ENCODE results near the gene HTR7. TPM values are rescaled to one million over a fixed set of nuclear protein-coding genes. Genes with fewer than 3 reads are reported as not detected.

The HTR7 gene
- total RNA-seq, 1 donor from 2014 or later = 2.3 TPM

GRCh38 chr10:90866050-90866598 is 8.3 kb upstream of the HTR7 start:
- Mint-ChIP-seq H3K4me3 (no peak overlapping the region), H3K27ac (no peak overlapping the region), H3K36me3 (no peaks in the 10 kb centered on the region), H3K27me3 (peaks cover 72% of the 10 kb centered on the region), H3K9me3 (no peaks in the 10 kb centered on the region), H3K4me1 (ENCODE audit: unreplicated experiment) (peaks cover 4% of the 10 kb centered on the region)
- DNase-seq (ENCODE audit: extremely low spot score, unreplicated experiment) = no peak
- no peak for TF ChIP-seq CTCF (conservative IDR thresholded peaks at IDR 0.05)

- DNase-seq (ENCODE audit: extremely low spot score, unreplicated experiment) = no peak
- Mint-ChIP-seq H3K36me3 (no peaks in the 10 kb centered on the region), H3K9me3 (no peaks in the 10 kb centered on the region), H3K27ac (no peak overlapping the region), H3K4me1 (ENCODE audit: unreplicated experiment) (no peaks in the 10 kb centered on the region), H3K27me3 (peaks cover 73% of the 10 kb centered on the region), H3K4me3 (no peak overlapping the region)
- peak; percentile 56 for TF ChIP-seq CTCF (conservative IDR thresholded peaks at IDR 0.05)
Measured at GRCh38 chr10:90865401-90865800, 7.6 kb upstream of the HTR7 start.

GRCh38 chr10:90862908-90863514 is 5.2 kb upstream of the HTR7 start:
- Mint-ChIP-seq H3K27me3 (peaks cover 79% of the 10 kb centered on the region), H3K9me3 (no peaks in the 10 kb centered on the region), H3K27ac (no peak overlapping the region), H3K36me3 (no peaks in the 10 kb centered on the region), H3K4me1 (ENCODE audit: unreplicated experiment) (peaks cover 4% of the 10 kb centered on the region), H3K4me3 (no peak overlapping the region)
- peak; percentile 87 for TF ChIP-seq CTCF (conservative IDR thresholded peaks at IDR 0.05)
- DNase-seq (ENCODE audit: extremely low spot score, unreplicated experiment) = no peak

- H3K27ac Mint-ChIP-seq = no peak overlapping the region
- no peak for TF ChIP-seq CTCF (conservative IDR thresholded peaks at IDR 0.05)
- peaks cover 76% of the 10 kb centered on the region for H3K27me3 Mint-ChIP-seq
- H3K9me3 Mint-ChIP-seq = no peaks in the 10 kb centered on the region
- DNase-seq (ENCODE audit: extremely low spot score, unreplicated experiment) = no peak
- H3K4me3 Mint-ChIP-seq = no peak overlapping the region
- peaks cover 4% of the 10 kb centered on the region for H3K4me1 Mint-ChIP-seq (ENCODE audit: unreplicated experiment)
- no peaks in the 10 kb centered on the region for H3K36me3 Mint-ChIP-seq
Measured at GRCh38 chr10:90860790-90861189, 3.0 kb upstream of the HTR7 start.

DNA sequence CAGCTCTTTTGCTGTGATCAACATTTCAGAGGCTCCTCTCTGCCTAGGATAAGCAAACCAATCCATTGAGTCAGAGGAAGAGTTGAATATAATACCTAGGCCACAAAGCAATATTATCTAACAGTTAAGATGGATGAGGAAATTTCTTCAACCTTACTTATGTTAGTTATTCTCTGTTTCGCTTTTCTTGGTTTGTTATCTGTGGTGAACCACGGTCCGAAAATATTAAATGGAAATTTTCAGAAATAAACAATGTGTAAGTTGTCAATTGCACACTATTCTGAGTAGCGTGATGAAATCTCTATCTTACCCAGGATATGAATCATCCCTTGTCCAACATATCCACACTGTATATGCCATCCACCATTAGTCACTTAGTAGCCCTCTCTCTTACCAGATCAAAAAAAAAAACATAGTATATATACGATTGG is 1.5 kb upstream of the HTR7 start:
- Mint-ChIP-seq H3K4me1 (ENCODE audit: unreplicated experiment) (peaks cover 4% of the 10 kb centered on the region), H3K27ac (no peak overlapping the region)

More for the DNA sequence above, 1.5 kb upstream of the HTR7 start:
- DNase-seq (ENCODE audit: extremely low spot score, unreplicated experiment) = no peak
- peaks cover 84% of the 10 kb centered on the region for H3K27me3 Mint-ChIP-seq
- no peak for TF ChIP-seq CTCF (conservative IDR thresholded peaks at IDR 0.05)
- no peak overlapping the region for H3K4me3 Mint-ChIP-seq
- H3K9me3 Mint-ChIP-seq = no peaks in the 10 kb centered on the region
- no peaks in the 10 kb centered on the region for H3K36me3 Mint-ChIP-seq
